SK-N-SH treated with all-trans-retinoic acid at 6 μM for 48 hours (cell line): ENCODE results near the gene NHSL2.

Experiments used
- CSDC2 ChIP-seq: fragments of 250-450 bp; sonication (Bioruptor Pico); IDR thresholded peaks from 2 replicates; pipeline ENCODE4 v1.5.0; 2020; ENCODE audit warnings: mild to moderate bottlenecking, moderate library complexity
- ISL1 ChIP-seq: fragments of 250-450 bp; sonication (Bioruptor Pico); IDR thresholded peaks from 2 replicates; pipeline ENCODE4 v2.1.2; 2022; ENCODE audit warnings: mild to moderate bottlenecking, moderate library complexity
- RARB ChIP-seq: fragments of 250-450 bp; sonication (Bioruptor Pico); IDR thresholded peaks from 2 replicates; pipeline ENCODE4 v1.8.0; 2021; ENCODE audit warnings: mild to moderate bottlenecking, moderate library complexity
- TSHZ2 ChIP-seq: fragments of 250-450 bp; sonication (Bioruptor Pico); IDR thresholded peaks from 2 replicates; pipeline ENCODE4 v1.5.0; 2020; ENCODE audit warnings: mild to moderate bottlenecking, moderate library complexity
- ZFP3 ChIP-seq: fragments of 250-450 bp; sonication (Bioruptor Pico); IDR thresholded peaks from 2 replicates; pipeline ENCODE4 v1.5.0; 2020; ENCODE audit warnings: mild to moderate bottlenecking, moderate library complexity
- ZFP30 ChIP-seq: fragments of 450-650 bp; formaldehyde crosslinking; IDR thresholded peaks from 2 replicates; pipeline ENCODE4 v1.5.0; 2022; ENCODE audit warnings: mild to moderate bottlenecking, moderate library complexity

DNA sequence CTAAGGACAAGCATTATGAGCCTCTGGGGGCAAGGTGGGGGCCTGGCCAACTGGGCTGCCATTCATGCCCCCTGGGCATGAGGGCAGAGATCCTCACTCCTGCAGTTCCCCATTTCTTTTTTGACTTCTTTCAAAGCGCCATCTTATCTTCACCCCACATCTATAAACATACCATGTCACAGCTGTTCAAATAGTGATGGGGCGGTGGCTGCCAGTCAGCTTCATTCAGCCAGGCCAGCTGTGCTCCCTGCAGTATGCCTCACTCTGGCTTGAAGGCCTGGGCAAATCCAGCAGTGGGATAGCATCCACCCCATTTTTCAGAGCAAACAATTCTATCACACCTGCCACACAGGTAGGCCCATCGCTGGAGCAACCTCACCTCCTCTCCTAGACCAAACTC is 85.5 kb downstream of the NHSL2 start:
- no peak for TF ChIP-seq ZFP30
- no peak for TF ChIP-seq TSHZ2 (CRISPR knock-in tag)
- TF ChIP-seq ZFP3 (CRISPR knock-in tag): no peak
- TF ChIP-seq ISL1: no peak
- TF ChIP-seq CSDC2 (CRISPR knock-in tag): no peak
- no peak for TF ChIP-seq RARB
